Mesothelial cell of epicardium (in vitro differentiated cells): Measurements from ENCODE around the gene GGA1. TPM values are rescaled to one million over a fixed set of nuclear protein-coding genes. Genes with fewer than 3 reads are reported as not detected.

Experiments
- DNase-seq, 2 experiments: peaks; one replicate each; pipeline ENCODE4 v3.0.0; 2021; ENCODE audit warnings: low spot score in 2 of 2; ENCODE audit not compliant: unreplicated experiment in 2 of 2
- H3K27ac Mint-ChIP-seq: 2 replicates; pipeline ENCODE4 v1.8.0; 2021; ENCODE audit warnings: mixed read lengths
- H3K27me3 Mint-ChIP-seq: 2 replicates; pipeline ENCODE4 v1.8.0; 2021; ENCODE audit warnings: low read depth, mixed read lengths
- H3K36me3 Mint-ChIP-seq: 2 replicates; pipeline ENCODE4 v1.8.0; 2021; ENCODE audit warnings: mixed read lengths
- H3K4me1 Mint-ChIP-seq: 2 replicates; pipeline ENCODE4 v1.8.0; 2021; ENCODE audit warnings: mixed read lengths
- H3K4me3 Mint-ChIP-seq: 2 replicates; pipeline ENCODE4 v1.8.0; 2021; ENCODE audit warnings: mild to moderate bottlenecking, moderate library complexity, mixed read lengths
- H3K9me3 Mint-ChIP-seq: 2 replicates; pipeline ENCODE4 v1.8.0; 2021; ENCODE audit warnings: mixed read lengths
- CTCF ChIP-seq: fragments of 200-600 bp; sonication (generic); IDR thresholded peaks from one replicate; pipeline ENCODE4 v1.5.0; 2021; ENCODE audit warnings: antibody characterized with exemption; ENCODE audit not compliant: unreplicated experiment
- total RNA-seq: library from RNA; stranded (reverse); gene quantifications from 3 replicates; pipeline ENCODE4 v1.2.1, GENCODE V29; 2021

The GGA1 gene
- 96.6 to 107 TPM (median 96.6 TPM) in 3 replicates for total RNA-seq

GRCh38 chr22:37608477-37609239 lies at the start of gene GGA1:
Gene GGA1 (plus strand): TSS chr22:37608834. CDS start chr22:37608861, 27 bp downstream.
- TF ChIP-seq CTCF = peak; percentile 4
- H3K4me3 Mint-ChIP-seq = peak within 1 kb of the TSS; percentile 88
- peak within 1 kb of the TSS; percentile 99 for H3K27ac Mint-ChIP-seq
- H3K4me1 Mint-ChIP-seq = peaks cover 44% of the 10 kb centered on the region
- no peaks in the 10 kb centered on the region for H3K36me3 Mint-ChIP-seq
- no peaks in the 10 kb centered on the region for H3K9me3 Mint-ChIP-seq
- no peaks in the 10 kb centered on the region for H3K27me3 Mint-ChIP-seq
- DNase-seq = peak; percentile 82 to 90

DNA sequence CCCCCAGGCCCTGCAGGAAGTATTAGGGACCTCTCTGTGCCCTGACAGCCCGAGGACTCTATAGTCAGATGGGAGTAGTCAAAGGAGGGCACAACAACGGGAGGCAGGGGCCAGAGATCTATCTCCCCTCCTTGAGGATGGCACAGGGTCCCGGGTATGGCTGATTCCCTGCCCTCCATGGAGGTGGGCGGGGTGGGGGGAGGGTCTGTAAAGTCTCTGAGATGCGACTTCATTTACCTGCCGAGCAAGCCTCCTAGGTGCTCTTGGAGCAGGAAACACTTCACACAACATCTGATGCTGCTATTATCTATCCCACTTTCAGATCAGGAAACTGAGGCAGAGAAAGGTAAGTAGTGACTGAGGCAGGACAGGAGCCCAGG lies 49.1 kb upstream of the GGA1 start:
- Mint-ChIP-seq H3K4me3 (peak overlapping the region; percentile 65), H3K27ac (peak overlapping the region; percentile 67), H3K4me1 (peaks cover 41% of the 10 kb centered on the region), H3K36me3 (no peaks in the 10 kb centered on the region), H3K27me3 (no peaks in the 10 kb centered on the region), H3K9me3 (no peaks in the 10 kb centered on the region)
- no peak for DNase-seq
- no peak for TF ChIP-seq CTCF

- H3K27me3 Mint-ChIP-seq = no peaks in the 10 kb centered on the region
- TF ChIP-seq CTCF = no peak
- H3K4me3 Mint-ChIP-seq = peak within 1 kb of the TSS; percentile 78
- H3K27ac Mint-ChIP-seq = peak within 1 kb of the TSS; percentile 89
- no peaks in the 10 kb centered on the region for H3K36me3 Mint-ChIP-seq
- H3K9me3 Mint-ChIP-seq = no peaks in the 10 kb centered on the region
- H3K4me1 Mint-ChIP-seq = peaks cover 41% of the 10 kb centered on the region
- peak in 1 of 2 experiments; percentile 57 for DNase-seq
Measured at GRCh38 chr22:37559901-37560607, 48.6 kb upstream of the GGA1 start, which contains the start of gene CDC42EP1. Gene CDC42EP1 (plus strand): TSS chr22:37560480. CDS start chr22:37566350, 5,870 bp downstream.

DNA sequence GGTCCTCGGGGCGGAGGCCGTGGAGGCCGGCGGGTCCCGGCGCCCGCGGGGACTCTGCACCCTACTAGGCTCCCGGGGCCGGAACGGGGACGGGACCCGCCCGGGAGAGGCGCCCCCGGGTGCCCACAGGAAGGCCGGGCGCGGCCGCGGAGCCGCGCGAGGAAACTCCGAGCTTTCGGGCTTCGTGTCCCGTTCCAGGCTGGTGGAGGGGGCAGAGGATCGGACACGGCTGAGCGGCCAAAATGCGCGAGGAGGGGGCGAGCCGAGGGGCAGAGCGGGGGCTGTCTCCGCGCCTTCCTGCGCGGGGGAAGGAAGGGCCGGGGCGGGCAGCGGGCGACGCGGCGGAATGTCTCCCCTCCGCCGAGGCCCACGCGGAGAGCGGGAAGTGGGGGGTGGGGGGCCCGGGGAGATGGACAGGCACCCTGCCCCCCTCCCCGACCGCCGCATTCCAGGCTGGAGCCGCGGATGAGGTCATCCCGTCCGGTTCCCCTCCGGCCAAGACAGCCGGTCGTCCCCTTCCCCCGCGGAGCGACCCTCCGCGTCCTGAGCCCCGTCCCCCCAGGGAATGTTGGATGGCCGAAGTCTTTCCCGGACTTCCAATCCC lies 47.9 kb upstream of the GGA1 start:
- peaks cover 41% of the 10 kb centered on the region for H3K4me1 Mint-ChIP-seq
- H3K4me3 Mint-ChIP-seq = peak overlapping the region; percentile 78
- H3K9me3 Mint-ChIP-seq = no peaks in the 10 kb centered on the region
- DNase-seq = peak in 1 of 2 experiments; percentile 55
- no peak for TF ChIP-seq CTCF
- H3K36me3 Mint-ChIP-seq = no peaks in the 10 kb centered on the region
- peak overlapping the region; percentile 89 for H3K27ac Mint-ChIP-seq
- H3K27me3 Mint-ChIP-seq = no peaks in the 10 kb centered on the region

GRCh38 chr22:37561212-37562048 lies 47.2 kb upstream of the GGA1 start:
- H3K9me3 Mint-ChIP-seq = no peaks in the 10 kb centered on the region
- peaks cover 36% of the 10 kb centered on the region for H3K4me1 Mint-ChIP-seq
- H3K27me3 Mint-ChIP-seq = no peaks in the 10 kb centered on the region
- peak; percentile 84 for TF ChIP-seq CTCF
- H3K36me3 Mint-ChIP-seq = peaks cover 2% of the 10 kb centered on the region
- DNase-seq = peak; percentile 75 to 95
- H3K27ac Mint-ChIP-seq = peak overlapping the region; percentile 89
- H3K4me3 Mint-ChIP-seq = peak overlapping the region; percentile 78
